HepG2 (cell line): ENCODE measurements around the gene TBRG1. TPM values are rescaled to one million over a fixed set of nuclear protein-coding genes. Genes with fewer than 3 reads are reported as not detected.

Experiments used
- AFF4 ChIP-seq: sonication (generic); formaldehyde crosslinking; IDR thresholded peaks from 2 replicates; pipeline ENCODE4 v1.4.0; 2020; ENCODE audit warnings: missing genetic modification reagents
- AHR ChIP-seq: IDR thresholded peaks from 2 replicates; pipeline ENCODE4 v1.6.1; 2018; ENCODE audit warnings: missing genetic modification reagents, missing compliant biosample characterization
- ARID3A ChIP-seq: IDR thresholded peaks from 2 replicates; pipeline ENCODE4 v1.6.1; 2012; ENCODE audit warnings: low read depth, low read length, improper control_type of control experiment
- HMGXB4 ChIP-seq, 2 experiments: sonication (generic) in 1 of 2; formaldehyde crosslinking in 1 of 2; IDR thresholded peaks; 2 replicates each; pipeline versions ENCODE4 v1.4.0 to v1.6.1; 2018 to 2020; ENCODE audit warnings: missing genetic modification reagents in 2 of 2, borderline replicate concordance in 1 of 2, low read depth in 1 of 2, mild to moderate bottlenecking in 1 of 2, missing biosample characterization in 1 of 2
- KDM2A ChIP-seq: sonication (generic); formaldehyde crosslinking; IDR thresholded peaks from 2 replicates; pipeline ENCODE4 v1.4.0; 2020; ENCODE audit warnings: low read depth, missing genetic modification reagents, borderline replicate concordance
- KLF11 ChIP-seq: IDR thresholded peaks from 2 replicates; pipeline ENCODE4 v1.6.1; 2016; ENCODE audit warnings: missing compliant biosample characterization
- SIX4 ChIP-seq: sonication (generic); formaldehyde crosslinking; IDR thresholded peaks from 2 replicates; pipeline ENCODE4 v1.4.0; 2020; ENCODE audit warnings: missing genetic modification reagents
- SRY ChIP-seq: sonication (generic); formaldehyde crosslinking; IDR thresholded peaks from 2 replicates; pipeline ENCODE4 v1.8.0; 2022; ENCODE audit warnings: mild to moderate bottlenecking, missing genetic modification reagents
- TEAD3 ChIP-seq: optimal IDR thresholded peaks from 2 replicates; pipeline ENCODE3; 2016; ENCODE audit warnings: borderline replicate concordance
- TIGD3 ChIP-seq: sonication (generic); formaldehyde crosslinking; IDR thresholded peaks from 2 replicates; pipeline ENCODE4 v1.5.1; 2020; ENCODE audit warnings: mild to moderate bottlenecking, missing genetic modification reagents, borderline replicate concordance
- ZMYM2 ChIP-seq: sonication (generic); formaldehyde crosslinking; IDR thresholded peaks from 2 replicates; pipeline ENCODE4 v1.8.0; 2022; ENCODE audit warnings: mild to moderate bottlenecking, missing genetic modification reagents
- ZNF281 ChIP-seq: sonication (generic); formaldehyde crosslinking; IDR thresholded peaks from 2 replicates; pipeline ENCODE4 v1.4.0; 2020; ENCODE audit warnings: missing genetic modification reagents, borderline replicate concordance
- ZNF543 ChIP-seq: sonication (generic); formaldehyde crosslinking; IDR thresholded peaks from 2 replicates; pipeline ENCODE4 v1.4.0; 2020; ENCODE audit warnings: mild to moderate bottlenecking, missing genetic modification reagents
- ZNF749 ChIP-seq: sonication (generic); formaldehyde crosslinking; IDR thresholded peaks from 2 replicates; pipeline ENCODE4 v1.8.0; 2022; ENCODE audit warnings: mild to moderate bottlenecking, missing genetic modification reagents, moderate library complexity, borderline replicate concordance
- ZNF883 ChIP-seq: sonication (generic); formaldehyde crosslinking; IDR thresholded peaks from 2 replicates; pipeline ENCODE4 v1.5.1; 2020; ENCODE audit warnings: mild to moderate bottlenecking, missing genetic modification reagents; ENCODE audit errors: not compliant biosample characterization
- polyA plus RNA-seq, 8 experiments: library from polyadenylated mRNA; depleted of rRNA in 3 of 8; stranded (reverse) in 7 of 8; unstranded in 1 of 8; fragments of >200 nt; fragmentation: Illumina TruSeq in 4 of 8; extraction: Trizol in 4 of 8; gene quantifications; 2 replicates each; pipeline versions ENCODE4 v1.2.1 to v1.2.3, GENCODE V29; 2011 to 2016; ENCODE audit warnings: low read depth in 4 of 8, missing spikeins in 1 of 8, mixed read lengths in 1 of 8; ENCODE audit not compliant: insufficient read depth in 1 of 8
- total RNA-seq, 5 experiments: library from RNA; depleted of rRNA; stranded (reverse); fragments of >200 nt; fragmentation: Illumina TruSeq; extraction: Trizol; gene quantifications; 2 replicates each; pipeline ENCODE4 v1.2.3, GENCODE V29; 2016; ENCODE audit warnings: low read depth in 1 of 5

The TBRG1 gene
- total and polyA plus RNA-seq, 2 of the 13 experiments (the other 11 are each of a cell fraction or from before 2014, with no cell fraction given), result 21.7 to 25.6 TPM

- TF ChIP-seq ZNF883 (CRISPR knock-in tag), result no peak
- no peak for TF ChIP-seq ZNF543 (CRISPR knock-in tag)
- TF ChIP-seq HMGXB4 (CRISPR knock-in tag; IDR thresholded peaks at IDR 0.05; ENCODE audit: borderline replicate concordance in 1 of 2, low read depth in 1 of 2), result peak; percentile 57 to 60
- TF ChIP-seq KLF11, result no peak
- no peak for TF ChIP-seq ZNF749 (CRISPR knock-in tag)
- peak; percentile 76 for TF ChIP-seq ARID3A
- TF ChIP-seq TEAD3, result peak; percentile 59
- peak; percentile 36; the same call in 1 of the 2 replicates for TF ChIP-seq KDM2A (CRISPR knock-in tag)
- no peak for TF ChIP-seq SRY
- no peak for TF ChIP-seq AHR (CRISPR knock-in tag)
- no peak for TF ChIP-seq SIX4 (CRISPR knock-in tag)
- 0 out of 2 replicates have a peak, but pooled peaks have one; percentile 49 for TF ChIP-seq AFF4
- TF ChIP-seq ZMYM2, result no peak
- TF ChIP-seq ZNF281, result no peak
- no peak for TF ChIP-seq TIGD3 (CRISPR knock-in tag)
Observed at GRCh38 chr11:124644426-124645280, 22.0 kb downstream of the TBRG1 start (continued).
